ENCODE results near the gene DPPA4.

DPPA4 gene

DNA sequence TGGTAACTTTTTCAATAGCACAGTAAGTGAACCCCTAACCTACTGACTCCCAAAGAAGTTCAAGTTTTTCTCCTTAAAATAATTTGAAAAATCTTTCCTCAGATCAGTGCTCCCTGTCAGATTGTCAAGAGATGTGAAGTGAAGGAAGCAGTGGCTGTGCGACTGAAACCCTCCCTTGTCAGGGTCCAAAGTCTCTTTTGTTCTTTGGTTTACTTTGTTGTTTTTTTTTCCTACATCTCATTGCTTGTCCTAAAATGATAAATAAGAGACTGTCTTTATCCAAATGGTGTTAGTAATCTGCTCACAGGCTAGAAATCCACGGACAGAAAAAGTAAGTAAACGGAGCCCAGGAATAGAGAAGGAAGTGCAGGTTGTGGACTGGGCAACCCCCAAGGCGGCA, 976 bp upstream of the DPPA4 start:
- DNase-seq (ENCODE audit: low read depth in 2 of 2): no peak

DNA sequence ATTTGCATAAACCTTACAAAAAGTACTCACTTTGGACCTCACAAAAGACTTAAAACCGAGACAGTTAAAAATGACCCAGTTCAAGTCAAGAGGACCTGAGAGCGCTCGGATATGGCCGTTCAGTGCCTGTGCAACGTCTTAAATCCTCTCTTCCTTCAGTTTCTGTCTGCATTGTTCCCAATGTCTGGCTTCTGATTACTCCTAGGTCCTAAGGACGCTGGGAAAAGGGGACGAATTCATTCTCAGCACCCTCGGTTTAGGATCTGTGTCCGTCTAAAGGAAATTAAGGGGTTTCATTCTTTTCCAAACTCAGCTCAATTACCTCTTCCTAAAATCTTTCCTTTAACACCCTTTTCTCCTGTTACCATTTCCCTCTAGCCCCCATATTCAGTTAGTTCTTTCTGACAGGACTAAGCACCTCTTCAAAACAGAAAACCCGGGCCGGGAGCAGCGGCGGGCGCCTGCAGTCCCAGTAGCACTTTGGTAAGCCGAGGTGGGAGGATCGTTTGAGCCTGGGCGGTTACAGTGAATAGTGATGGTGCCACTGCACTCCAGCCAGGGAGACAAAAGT, 970 bp downstream of the DPPA4 start:
- DNase-seq (ENCODE audit: low read depth in 2 of 2): no peak

DNA sequence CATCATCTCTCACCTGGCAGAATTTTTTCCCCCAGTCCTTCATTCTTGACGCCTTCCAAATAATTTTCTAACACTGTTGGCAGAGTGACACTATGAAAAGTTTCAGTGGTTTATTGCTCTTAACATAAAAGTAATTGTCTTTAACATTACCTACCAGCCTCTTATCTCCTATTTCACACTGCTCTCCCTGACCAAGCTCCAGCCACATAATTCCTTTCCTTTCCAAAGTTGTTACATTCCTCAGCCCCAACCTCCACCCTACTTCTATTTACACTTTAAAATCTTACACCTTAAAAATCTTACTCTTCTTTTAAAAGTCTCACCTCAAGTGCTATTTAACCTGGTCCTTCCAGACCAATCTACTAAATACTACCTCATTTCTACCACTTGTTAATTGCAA, 2.8 kb downstream of the DPPA4 start:
- DNase-seq (ENCODE audit: low read depth in 2 of 2): no peak

DNA sequence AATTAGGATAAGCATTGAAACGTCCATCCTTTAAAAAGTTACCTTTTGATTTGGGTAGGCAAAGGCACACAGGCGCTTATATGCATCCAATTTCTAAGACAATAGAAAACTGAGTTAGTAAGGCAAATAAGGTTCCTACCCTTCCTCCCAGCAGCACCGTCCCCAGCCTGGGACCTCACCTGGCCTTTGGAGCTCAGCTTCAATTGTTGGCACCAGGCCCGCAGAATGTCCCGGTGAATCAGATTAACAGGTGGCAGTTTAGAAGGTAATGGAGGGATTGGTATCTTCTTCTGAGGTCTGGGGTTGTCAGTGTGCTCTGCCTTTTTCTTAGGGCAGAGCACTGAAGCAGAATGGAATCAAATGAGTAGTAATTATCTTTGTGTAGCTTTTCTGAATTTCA, 5.7 kb downstream of the DPPA4 start:
- no peak for DNase-seq (ENCODE audit: low read depth in 2 of 2)

DNA sequence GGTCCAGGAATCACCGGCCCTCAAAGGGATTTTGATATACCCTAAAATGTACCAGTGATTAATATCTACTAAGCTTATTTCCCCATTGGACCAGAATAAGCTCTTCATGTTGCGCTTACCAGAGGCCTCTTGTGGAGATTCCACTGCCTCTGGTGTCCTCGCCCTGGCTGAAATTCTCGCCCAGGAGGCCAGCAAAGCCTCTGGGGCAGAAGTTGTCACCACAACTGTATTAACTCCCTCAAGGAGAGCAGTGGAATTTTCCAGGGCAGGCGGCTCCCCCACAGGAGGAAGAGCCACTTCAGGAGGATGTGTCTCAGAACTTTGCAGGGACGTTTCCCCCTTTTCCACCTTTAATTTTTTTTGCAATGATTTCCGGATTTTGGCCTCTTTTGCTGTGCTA, 6.9 kb downstream of the DPPA4 start:
- no peak for DNase-seq (ENCODE audit: low read depth in 2 of 2)

DNA sequence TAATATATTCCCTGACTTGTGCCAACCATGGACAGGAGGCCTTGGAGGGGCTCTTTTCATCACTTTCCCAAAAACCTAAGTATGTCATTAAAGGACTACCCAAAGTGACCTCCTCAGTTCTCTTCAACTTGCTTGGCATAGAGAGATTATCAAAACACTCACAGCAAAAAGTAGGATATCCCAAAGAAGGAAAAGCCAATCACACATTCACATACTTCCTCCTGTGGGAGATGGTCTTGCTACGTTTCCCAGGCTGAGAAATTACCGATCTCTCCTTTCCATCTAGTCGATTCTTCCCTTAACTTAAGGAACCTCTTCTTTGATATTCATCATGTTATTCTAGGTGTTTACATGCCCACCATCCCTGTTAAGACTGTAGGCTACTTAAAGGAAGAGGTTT, 9.1 kb downstream of the DPPA4 start:
- no peak for DNase-seq (ENCODE audit: low read depth in 2 of 2)

DNA sequence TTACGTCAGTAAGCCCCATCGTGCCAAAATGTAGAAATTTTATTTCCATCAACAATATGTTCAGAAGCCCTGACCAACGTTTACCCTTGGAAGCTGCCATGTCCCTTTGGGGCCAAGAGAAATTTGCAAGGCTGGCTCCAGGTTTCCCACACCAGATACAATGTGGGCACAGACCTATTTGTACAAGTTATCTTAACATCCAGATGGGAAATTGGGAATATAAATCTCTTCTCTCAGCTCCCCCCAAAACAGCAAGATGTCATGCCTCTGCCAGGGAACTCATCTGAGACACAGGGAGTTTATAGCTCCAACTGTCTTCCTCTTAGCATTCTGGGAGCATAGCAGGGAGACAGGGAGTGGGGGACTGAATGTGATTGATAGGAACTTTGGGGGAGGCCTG, 11.7 kb downstream of the DPPA4 start:
- DNase-seq (ENCODE audit: low read depth in 2 of 2): no peak

DNA sequence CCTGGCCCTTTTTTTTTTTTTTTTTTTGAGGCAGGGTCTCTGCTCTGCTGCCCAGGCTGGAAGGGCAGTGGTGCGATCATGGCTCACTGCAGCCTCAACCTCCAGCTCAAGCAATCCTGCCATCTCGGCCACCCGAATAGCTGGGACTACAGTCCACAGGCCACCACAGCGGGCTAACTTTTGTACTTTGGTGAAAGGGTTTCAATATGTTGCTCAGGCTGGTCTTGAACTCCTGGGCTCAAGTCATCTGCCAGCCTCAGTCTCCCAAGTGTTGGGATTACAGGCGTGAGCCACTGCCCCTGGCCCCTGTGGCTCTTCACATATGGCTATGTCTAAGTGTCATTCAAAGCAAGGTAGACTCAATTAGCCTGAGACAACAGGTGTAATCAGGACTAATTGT, 12.2 kb downstream of the DPPA4 start:
- DNase-seq (ENCODE audit: low read depth in 2 of 2): no peak

DNA sequence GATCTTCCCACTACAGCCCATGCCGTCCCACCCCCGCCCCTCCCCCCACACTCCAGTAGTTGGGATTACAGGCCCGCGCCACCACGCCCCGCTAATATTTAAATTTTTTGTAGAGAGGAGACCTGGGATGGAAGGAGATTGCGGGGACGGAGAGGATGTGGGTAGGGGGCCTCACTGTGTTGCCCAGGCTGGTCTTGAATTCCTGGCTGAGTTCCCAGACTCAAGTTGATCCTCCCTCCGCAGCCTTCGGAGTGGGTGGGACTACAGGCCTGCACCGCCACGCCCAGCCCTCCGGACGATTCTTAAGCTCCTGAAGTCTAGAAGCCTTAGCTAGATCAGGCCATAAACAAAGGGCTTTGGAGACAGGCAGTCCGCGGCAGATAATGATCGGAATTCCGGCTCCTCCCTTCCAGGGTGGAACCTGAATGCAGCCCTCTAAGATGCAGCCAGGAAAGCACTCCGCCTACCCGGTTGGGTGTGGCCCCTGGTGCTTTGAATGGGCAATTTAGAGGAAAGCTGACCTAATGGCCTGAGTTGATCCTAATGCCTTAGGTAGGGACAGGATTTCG, 21.1 kb downstream of the DPPA4 start, which contains the start of gene DPPA2:
Gene DPPA2, minus strand, starts transcription at position 356 of the 569 bp plus-strand sequence. CDS start 1,975 bp downstream, outside the sequence.
- no peak for DNase-seq (ENCODE audit: low read depth in 2 of 2)

DNA sequence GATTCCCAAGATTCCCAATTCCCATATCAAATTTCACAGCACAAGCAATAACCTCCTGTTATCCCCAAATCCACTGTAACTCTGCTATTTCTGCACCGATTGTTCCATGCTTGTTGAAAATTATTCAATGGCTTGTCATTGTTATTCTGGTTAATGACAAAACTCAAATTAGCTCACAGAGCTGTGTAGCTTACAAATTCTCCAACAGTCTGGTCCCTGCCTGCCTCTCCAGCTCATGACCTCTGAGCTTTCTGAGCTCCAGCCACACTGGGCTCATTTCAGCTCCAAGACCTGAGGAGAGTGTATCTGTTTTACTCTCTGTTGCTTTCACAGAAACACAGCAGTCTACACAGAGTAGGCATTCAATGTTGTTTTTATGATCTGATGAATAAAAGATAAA, 24.3 kb downstream of the DPPA4 start:
- no peak for DNase-seq (ENCODE audit: low read depth in 2 of 2)

DNA sequence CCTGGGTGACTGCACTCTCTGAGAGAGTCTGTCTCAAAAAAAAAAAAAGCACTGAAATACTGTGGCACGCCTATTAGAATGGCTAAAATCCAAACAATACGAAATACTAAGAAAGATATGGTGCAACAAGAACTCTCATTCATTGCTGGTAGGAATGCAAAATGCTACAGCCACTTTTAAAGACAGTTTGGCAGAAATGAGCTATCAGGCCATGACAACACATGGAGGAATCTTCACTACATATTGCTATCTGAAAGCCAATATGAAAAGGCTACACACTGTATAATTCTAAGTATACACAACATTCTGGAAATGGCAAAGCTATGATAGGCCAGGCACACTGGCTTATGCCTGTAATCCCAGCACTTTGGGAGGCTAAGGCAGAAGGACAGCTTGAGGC, 39.9 kb downstream of the DPPA4 start:
- no peak for DNase-seq (ENCODE audit: low read depth in 2 of 2)

DNA sequence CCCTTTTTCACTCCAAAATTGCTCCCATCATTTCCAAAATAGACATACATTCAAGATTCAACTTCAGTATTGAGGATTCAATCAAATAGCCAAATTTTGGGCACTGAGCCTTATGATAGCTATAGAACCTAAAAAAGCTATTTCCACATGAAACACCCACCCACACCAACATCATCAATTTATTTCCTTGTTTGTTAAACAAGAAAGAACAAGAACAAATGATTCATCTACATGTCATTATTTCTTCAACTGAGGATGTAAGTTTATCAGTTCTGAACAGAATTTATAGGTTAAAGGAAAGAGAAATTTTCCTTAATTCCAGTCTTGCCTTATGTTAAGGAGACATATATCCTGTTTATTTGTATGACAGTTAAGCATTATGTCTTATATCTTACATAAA, 53.3 kb downstream of the DPPA4 start:
- DNase-seq (ENCODE audit: low read depth in 2 of 2): no peak

DNA sequence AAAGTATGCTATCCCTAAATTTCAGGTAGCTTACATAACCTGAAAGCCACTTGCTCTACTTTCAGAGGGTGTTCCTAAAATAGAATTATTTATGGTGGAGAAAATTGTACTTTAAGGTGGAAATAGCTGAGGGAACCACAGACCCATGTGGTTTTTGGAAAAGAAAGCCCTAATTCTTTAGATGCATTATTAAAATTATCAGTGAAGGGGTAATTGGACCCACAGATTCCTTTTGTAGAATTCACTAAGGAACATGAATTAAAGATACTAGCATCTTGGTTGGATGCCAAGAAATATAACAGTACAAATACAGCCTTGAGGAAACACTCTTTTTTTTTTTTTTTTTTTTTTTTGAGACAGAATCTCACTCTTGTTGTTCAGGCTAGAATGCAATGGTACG, 58.8 kb downstream of the DPPA4 start:
- no peak for DNase-seq (ENCODE audit: low read depth in 2 of 2)

DNA sequence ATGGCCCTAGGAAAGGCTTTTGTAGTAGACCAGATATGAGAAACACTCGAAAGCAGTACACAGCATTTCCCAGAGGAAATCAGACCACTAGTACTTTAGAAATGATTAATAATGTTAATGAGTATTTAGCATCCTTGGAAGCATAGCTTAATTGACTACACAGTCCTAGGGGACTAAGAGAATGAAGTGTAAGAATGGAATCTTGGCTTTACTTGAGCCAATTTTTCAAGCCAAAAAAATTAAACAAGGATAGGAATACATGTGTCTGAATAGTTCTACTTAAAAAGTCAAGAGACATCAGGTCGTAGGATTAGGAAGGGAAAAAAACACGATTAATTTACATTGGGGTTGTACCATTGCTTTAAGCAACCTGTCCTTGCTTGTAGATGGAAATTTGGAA, 59.2 kb downstream of the DPPA4 start:
- no peak for DNase-seq (ENCODE audit: low read depth in 2 of 2)

Measured in fibroblast of skin of left quadriceps (primary cell).